HCEC 1CT (cell line): ENCODE measurements around the gene NECAP2.
"Not testable (repeated sequence)": the region's sequence is repeated elsewhere in the genome, so short reads cannot be mapped to it uniquely, and the experiment has no call there.

Experiments used
- DNase-seq: peaks from one replicate; pipeline ENCODE4 v3.0.0-alpha.2; 2017

Gene NECAP2

DNA sequence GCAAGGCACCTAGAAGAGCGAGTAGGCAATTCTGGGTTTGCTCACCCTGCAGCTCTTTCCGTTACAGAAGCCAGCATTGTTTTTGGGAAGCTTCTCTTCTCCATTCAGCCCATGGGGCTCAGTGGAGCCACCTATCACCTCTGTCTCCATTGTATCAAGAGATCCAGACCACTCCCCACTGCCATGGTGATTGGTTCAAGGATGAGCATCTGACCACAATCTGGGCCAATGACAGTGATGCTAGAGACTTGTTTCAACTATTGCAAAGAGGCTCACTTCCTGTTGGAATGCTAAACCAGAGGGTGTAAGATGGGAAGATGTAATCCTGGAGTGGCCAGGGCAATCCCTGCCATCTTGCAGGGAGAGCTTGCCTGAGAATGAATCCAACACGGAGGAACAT, 9.9 kb upstream of the NECAP2 start:
- peak; percentile 20 for DNase-seq

DNA sequence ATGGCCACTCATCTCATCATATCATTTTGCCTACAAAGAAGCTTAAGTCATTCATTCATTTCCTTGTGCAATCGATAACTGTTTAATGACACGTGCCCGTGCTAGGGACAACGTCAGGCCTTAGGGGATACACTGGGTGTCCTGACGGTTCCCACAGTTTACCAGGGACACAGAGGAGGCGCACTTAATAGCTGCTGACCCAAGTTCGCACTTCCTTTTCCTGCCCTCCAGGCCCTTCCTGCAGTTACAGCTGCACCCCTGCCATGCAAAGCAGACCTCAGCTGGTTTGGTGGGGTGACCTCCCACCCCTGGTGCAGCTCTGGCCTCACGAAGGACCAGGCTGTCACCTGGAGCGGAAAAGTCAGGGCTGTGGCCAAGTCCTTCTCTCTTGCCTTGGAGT, 7.5 kb upstream of the NECAP2 start:
- no peak for DNase-seq

DNA sequence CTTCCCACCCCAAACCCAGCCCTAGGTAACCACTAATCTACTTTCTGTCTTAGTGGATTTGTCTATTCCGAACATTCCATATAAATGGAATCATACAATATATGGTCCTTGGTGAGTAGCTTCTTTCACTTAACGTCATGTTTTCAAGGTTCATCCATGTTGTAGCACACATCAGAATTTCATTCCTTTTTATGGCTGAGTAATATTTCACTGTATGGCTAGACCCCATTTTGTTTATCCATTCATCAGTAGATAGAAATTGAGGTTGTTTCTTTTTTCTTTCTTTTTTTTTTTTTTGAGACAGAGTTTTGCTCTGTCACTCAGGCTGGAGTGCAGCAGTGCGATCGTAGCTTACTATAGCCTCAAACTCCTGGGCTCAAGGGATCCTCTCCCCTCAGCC, 6.5 kb upstream of the NECAP2 start:
- no peak for DNase-seq

DNA sequence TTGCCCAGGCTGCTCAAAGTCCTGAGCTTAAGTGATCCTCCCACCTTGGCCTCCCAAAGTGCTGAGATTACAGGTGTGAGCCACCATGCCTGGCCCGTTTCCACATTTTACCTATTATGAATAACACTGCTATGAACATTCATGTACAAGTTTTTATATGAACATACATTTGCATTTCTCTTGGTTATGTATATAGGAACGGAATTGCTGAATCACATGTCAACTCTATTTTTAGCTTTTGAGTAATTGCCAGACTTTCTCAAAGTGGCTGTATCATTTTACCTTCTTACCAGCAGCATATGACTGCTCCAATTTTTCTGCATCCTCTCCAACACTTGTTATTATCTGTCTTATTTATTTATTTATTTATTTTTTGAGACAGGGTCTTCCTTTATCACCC, 6.0 kb upstream of the NECAP2 start:
- DNase-seq: no peak

DNA sequence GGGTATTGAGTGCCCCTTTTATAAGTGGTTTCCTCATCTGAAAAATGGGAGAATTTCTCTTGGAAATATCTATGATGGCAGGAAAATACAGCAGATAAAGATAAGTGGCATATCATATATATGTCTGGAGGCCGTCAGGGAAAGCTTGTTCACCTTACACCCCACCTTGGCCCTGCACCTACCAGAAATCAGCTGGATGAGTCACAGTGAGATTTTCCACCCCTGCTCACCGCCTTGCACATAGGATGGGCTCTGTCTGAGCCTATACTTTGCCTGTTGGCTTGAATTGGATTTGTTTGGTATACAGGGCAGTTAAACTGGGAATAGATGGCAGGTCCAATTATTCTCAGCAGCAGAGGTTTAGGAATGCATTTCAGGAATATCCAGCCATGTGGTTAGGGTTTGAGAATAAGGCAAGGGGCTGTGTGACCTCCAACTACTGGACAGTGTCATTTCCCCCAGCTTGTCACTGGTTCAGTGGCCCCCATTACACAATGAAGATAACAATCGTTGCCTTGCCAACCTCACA, 3.5 kb upstream of the NECAP2 start, which contains the start of gene SPATA21:
SPATA21 (minus strand) TSS at position 479 of the 529 bp plus-strand sequence. CDS start 6,053 bp downstream, outside the sequence.
- no peak for DNase-seq

DNA sequence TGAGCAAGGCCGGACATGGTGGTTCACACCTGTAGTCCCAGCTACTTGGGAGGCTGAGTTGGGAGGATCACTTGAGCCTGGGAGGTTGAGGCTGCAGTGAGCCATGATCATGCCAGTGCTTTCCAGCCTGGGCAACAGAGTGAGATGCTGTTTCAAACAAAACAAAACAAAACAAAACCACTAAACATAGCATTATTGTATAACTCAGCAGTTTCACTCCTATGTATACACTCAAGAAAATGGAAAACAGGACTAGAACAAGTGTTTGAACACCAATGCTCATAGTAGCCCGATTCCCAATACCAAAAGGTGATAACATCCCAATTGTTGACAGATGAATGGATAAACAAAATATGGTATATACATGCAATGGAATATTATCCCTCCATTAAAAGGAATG, 2.0 kb upstream of the NECAP2 start:
- no peak for DNase-seq

DNA sequence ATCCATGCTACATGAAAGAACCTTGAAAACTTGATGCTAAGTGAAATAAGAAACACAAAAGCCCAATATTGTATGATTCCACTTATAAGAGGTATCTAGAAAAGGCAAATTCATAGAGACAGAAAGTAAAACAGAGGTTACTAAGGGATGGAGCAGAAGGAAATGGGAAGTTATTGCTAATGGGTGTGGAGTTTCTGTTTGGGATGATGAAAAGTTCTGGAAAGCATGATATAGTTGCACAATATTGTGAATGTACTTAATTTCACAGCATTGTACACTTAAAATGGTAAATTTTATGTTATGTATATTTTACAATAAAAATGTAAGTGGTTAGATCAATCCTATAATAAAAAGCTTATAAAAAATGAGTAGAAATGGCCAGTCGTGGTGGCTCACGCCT, 1.6 kb upstream of the NECAP2 start:
- no peak for DNase-seq

DNA sequence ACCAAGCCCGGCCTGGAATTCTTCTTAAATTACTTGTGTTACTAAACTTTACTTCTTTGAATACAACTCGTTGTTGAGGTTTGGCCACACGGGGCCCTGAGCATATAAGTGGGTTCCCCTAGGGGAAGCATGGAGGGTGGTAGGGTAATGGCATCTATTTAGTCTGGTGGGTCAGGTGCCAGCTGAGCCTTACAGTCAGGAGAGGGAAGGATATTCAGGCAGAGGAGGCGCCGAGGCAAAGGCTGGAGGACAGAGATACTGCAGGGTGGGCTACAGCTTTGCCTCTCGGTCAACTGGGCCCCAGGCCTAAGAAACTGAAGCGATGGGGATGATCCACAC, 424 bp upstream of the NECAP2 start:
- DNase-seq: no peak

DNA sequence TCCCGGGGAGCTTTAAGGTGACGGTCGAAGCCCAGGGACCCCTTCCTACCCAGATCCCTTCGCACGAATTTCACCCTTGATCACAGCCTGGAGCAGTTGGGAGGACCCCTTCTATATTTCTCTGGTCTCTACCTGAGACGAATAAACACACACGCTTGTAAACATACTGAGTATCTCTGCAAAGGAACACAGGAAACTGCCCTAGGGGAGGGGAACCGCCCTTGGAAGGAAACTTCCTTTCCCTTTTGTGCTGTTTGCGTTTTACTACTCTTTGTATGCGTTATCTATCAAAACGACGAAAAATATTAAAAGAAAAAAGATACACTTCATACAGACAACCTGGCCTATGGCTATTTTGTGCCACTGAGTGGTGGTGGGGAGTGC, 750 bp downstream of the NECAP2 start:
- no peak for DNase-seq

DNA sequence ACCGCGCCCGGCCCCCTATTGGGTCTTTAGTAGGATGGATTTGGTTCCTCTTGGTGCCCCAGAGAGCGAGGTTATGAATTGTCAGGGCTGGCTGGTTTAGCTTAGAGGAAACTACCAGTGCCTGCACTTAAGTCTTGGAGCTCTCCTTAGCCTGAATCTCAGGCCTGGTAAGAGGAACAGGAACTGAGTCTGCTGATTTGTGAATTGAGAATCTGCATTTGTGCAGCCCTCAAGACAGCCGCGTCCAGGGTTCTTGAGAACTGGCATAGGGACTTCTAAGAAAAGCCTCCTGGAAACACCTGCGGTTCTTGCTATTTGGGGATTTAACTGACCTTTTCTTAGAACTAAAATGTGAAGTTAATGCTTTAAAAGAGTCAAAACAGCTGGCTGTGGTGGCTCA, 1.7 kb downstream of the NECAP2 start:
- DNase-seq: no peak

DNA sequence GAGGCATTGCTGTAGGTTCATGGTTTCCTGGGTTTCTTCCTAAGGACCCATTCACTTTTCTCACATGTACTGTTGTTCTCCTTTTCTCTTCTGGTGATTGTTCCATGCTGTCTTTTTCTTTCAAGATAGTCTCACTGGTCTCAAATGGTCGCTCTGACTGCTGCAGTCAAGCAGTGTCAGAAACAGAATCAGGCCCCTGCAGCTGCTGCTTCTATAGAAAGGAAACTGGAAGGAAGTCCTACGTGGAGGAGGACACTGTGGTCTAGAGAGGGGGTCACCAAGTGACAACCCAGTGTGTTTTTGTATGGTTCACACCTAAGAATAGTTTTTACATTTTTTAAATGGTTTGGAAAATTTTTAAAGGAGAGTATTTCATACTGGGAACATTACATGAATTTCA, 2.4 kb downstream of the NECAP2 start:
- no peak for DNase-seq

DNA sequence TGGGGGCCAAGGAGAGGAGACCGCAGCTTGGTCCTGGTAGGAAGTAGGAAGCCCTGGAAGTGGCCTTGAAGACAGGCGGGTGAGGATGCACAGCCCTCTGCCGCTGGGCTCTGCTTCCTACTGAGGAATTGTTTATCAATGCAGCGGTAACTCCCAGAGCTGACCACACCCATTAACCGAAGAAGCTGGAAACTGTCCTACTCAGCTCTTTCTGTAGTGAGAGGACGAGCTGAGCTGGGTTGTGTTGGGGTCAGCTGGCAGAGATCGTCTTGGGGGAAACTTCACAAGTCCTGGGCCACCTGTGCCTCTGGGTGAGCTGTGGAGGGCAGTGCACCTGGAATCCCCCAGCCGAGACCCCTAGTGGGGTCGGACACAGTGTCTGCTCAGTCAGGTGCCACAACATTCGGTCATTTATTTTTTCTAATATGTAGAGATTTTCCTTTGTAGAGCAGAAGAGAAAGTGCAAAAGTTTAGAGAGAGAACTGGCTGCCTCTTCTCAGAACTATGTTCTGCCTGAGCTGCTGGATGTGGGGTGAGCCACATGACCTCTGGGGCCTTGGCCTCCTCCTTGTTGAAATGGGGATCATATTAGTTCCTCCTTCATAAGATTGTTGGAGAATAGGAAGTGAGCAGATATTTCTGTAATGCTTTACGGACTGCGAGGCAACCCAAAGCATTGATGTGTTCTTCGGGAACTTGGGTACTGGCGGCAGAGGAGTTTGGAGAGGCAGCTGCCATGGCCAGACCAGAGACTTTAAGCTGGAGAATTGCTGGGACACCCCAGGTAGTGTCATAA, 3.6 kb downstream of the NECAP2 start:
- no peak for DNase-seq

DNA sequence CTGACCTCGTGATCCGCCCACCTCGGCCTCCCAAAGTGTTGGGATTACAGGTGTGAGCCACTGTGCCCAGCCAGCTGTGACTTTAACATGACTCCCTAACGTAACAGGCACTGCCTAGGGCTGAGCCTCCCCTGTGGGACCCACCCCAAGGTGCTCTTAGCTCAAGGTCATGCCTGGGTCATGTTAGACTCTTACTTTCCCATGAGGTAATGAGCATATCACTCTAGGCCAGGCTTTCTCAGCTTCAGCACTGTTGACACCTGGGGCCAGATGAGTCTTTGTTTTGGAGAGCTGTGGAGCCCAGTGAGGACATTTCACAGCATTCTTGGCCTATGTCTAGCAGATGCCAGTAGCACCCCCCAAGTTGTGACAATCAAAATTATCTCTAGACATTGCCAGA, 4.5 kb downstream of the NECAP2 start:
- DNase-seq: no peak

DNA sequence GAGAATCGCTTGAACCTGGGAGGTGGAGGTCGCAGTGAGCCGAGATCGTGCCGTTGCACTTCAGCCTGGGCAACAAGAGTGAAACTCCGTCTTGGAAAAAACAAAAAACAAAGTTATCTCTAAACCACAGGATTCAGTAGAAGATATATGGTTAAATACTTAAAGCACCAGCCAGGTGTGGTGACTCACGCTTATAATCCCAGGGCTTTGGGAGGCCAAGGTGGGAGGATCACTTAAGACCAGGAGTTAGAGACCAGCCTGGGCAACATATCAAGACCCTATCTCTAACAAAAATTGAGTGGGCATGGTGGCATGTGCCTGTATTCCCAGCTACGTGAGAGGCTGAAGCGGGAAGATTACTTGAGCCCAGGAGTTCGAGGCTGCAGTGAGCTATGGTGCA, 5.6 kb downstream of the NECAP2 start:
- no peak for DNase-seq

DNA sequence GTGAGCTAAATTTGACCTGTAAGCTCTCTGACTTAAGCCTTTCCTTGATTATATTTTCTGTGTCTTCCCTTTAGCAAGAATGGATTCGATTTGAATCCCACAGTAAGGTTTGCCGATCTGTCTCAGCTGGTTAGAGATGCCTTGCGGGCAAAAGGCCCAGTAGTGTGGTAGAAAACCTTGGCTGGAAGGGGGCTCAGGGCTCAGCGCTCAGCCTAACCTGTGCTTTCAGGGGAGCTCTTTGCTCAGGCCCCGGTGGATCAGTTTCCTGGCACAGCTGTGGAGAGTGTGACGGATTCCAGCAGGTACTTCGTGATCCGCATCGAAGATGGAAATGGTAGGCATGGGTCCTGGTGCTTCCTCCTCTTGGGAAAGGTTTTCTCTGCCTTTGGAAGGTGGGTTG, 7.1 kb downstream of the NECAP2 start:
- no peak for DNase-seq

DNA sequence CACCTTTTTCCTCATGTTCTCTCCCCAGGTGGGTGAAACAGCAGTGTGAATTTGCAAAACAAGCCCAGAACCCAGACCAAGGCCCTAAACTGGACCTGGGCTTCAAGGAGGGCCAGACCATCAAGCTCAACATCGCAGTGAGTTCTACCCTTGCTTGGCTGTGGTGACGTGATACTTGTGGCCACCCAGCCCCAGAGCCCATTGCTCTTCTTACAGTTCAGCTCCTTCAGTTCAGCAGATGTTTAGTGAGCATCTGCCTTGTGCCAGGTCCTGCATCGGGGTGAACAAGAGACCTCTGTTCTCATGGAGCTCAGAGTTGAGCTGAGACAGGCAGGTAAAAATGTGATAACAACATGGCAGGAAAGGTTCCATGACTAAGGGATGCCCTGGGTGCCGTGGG, 8.5 kb downstream of the NECAP2 start:
- no peak for DNase-seq

DNA sequence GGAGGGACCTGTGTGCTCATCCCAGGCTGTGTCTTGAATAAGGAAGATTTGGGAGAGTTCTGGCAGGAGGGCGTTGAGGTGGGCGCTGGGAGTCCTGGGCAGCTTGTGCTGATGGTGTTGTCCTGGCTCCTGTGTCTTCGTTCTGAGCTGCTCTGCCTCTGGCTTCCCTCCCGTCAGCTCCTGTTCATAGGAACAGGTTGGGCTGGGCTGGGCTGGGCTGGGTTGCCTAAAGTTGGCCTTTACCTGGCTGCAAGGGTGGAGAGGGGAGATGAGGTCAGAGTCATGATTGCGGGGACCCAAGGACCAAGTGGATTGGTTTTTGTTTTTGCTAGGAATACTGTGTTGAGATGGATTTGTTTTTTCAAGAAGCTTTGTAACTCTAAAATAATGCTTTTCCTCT, 9.1 kb downstream of the NECAP2 start:
- DNase-seq: no peak

DNA sequence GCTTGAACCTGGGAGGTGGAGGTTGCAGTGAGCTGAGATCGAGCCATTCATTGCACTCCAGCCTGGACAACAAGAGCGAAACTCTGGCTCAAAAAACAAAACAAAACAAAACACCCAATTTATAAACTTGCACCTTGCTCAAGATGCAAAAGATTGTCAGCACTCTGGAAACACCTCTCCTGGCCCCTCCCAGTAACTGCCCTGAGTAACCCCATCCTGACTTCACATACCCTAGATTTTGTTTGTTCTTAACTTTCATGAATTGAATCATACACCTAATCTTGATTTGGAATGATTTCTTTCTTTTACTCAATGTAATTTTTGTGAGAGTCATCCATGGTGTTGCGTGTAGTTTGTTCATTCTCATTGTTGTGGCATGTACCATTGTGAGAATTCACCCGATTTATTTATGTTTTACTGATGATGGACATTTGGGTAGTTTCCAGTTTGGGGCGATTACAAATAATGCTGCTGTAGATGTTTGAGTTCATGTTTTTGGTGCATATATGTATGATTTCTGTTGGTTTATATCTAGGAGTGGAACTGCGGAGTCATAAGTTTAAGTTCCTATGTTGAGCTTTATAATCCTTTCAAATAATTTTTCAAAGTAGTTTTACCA, 10.4 kb downstream of the NECAP2 start:
- DNase-seq: no peak

DNA sequence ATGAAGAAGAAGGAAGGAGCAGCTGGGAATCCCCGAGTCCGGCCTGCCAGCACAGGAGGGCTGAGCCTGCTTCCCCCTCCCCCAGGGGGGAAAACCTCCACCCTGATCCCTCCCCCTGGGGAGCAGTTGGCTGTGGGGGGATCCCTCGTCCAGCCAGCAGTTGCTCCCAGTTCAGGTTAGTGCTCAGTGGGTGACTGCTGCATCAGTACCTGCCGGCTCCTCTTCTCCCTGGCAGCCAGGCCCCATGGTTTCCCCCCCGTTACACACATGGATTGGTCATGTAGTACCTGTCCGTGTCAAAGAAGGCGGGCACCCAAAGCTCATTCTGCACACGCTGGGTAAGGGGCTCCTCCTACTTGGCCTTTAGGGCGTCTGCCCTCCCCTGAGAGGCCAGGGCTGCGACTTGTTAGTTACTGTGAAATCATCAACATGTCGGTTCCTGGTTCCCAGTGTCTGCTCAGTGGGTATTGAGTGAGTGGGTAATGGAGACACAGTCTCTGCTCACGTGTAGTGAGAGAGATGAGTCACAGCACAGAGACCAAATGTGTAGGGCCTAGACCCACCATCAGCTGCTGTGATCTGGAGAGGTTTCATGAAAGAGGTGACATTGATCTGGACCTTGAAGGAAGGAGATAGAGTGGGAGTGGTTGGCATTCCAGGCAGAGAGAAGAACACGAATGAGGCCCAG, 11.5 kb downstream of the NECAP2 start:
- DNase-seq: no peak

DNA sequence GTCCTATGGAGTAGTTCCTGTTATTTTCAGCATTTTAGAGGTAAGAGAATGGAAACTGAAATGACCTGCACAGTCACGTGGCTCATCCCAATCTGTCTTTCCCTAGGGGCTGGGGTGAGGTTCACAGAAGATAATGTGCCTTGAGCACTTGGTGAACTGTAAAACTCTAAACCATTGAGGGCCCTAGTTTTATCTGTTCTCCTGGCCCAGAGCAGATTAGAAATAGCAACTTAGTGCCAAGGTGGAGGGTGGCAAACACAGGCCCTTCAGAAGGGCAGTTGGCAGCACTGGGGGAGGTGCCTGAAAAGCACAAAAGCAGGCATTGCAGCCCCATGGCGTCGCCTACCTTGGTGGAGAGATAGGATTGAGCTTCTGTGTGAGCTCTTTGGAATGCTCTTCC, 14.4 kb downstream of the NECAP2 start:
- not testable (repeated sequence) for DNase-seq

DNA sequence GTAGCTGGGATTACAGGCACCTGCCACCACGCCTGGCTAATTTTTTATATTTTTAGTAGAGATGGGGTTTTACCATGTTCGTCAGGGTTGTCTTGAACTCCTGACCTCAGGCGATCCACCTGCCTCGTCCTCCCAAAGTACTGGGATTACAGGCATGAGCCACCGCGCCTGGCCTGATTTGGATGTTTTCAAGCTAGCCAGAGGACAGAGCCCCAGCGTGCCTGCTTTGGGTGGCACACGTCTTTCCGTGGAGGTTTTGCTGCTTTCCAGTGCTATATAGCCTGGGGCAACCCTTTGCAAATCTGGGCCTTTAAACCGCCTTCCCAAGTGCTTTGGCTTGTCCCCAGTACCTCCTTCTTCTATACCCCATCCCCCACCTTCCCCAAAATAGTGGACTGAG, 15.6 kb downstream of the NECAP2 start:
- not testable (repeated sequence) for DNase-seq

DNA sequence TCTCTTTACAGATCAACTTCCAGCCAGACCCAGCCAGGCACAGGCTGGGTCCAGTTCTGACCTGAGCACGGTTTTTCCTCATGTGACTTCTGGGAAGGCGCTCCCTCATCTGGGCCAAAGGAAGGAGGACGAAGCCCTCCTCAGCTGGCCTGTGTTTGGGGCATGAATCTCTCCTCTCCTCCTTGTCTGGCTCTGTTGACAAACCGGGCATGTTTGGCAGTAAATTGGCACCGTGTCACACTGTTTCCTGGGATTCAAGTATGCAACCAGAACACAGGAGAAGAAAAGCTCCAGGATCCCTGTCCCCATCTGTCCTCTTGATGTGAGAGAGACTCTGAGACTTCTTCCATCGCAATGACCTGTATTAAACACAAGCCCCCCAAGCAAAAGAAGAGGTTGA, 18.3 kb downstream of the NECAP2 start:
- DNase-seq: no peak

DNA sequence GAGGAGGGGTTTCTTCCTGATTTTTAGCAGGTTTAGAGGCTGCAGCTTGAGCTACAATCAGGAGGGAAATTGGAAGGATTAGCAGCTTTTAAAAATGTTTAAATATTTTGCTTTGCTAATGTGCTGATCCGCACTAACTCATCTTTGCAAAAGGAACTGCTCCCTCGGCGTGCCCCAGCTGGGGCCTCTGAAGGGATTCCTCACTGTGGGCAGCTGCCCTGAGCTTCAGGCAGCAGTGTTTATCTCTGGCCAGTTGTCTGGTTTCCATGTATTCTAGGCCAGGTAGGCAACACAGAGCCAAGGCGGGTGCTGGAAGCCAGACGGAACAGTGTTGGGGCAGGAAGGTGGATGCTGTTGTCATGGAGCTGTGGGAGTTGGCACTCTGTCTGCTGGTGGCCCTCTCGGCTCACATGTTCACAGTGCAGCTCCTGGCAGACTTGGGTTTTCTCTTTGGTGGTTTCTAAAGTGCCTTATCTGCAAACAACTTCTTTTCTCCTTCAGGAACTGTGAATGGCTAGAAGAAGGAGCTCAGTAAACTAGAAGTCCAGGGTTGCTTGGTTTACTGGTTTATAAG, 18.9 kb downstream of the NECAP2 start:
- no peak for DNase-seq

DNA sequence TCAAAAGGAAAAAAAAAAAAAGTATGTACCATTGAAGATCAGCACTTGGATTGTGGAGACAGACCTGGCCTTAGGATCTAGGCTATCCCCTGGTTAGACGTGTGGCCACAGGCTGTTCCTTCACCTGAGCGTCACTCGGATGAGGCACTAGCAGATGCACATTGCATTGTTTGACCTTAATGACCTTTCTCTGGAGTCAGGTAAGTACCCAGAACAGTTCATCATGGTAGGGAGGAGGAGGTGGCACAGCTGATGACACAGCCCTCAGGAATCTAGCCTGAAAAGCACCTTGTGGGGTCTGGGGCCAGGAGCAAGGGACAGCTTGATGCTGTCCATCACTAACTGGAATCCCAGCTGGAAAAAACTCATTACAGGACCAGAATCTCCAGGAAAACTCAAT, 21.2 kb downstream of the NECAP2 start:
- DNase-seq: no peak
